ENCODE results near the gene PRSS21. TPM values are rescaled to one million over a fixed set of nuclear protein-coding genes. Genes with fewer than 3 reads are reported as not detected.

PRSS21 gene
- total RNA-seq, 2 donors from 2014 or later, result 0.53 to 21.5 TPM

DNA sequence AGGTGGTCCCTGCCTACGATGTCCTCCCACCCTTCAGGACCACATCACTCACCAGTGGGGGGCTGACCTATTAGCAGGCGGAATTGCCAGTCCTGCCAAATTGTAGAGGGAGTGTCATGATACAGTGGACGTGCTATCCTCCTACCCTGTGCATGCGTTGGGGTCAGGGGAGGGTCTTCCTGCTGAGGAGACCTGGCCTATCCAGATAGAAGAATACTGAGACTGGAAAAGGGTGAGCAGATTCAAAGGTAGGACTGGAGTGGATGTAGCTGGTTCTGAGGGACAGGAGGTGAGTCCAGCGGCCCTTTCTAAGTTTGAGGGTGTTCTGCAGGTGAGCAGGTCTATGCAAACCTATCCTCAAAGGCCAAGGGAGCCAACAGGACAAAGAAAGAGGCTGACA is 10.8 kb upstream of the PRSS21 start:
- H3K27ac Mint-ChIP-seq, result no peak overlapping the region
- H3K4me3 Mint-ChIP-seq, result no peak overlapping the region
- H3K4me1 Mint-ChIP-seq (ENCODE audit: low read depth in 2 of 2), result no peaks in the 10 kb centered on the region
- H3K27me3 Mint-ChIP-seq, result peaks cover 8 to 16% of the 10 kb centered on the region in 2 donors
- no peak for ATAC-seq
- no peak for DNase-seq (ENCODE audit: low spot score)
- no peaks in the 10 kb centered on the region for H3K9me3 Mint-ChIP-seq
- H3K36me3 Mint-ChIP-seq, result no peaks in the 10 kb centered on the region

DNA sequence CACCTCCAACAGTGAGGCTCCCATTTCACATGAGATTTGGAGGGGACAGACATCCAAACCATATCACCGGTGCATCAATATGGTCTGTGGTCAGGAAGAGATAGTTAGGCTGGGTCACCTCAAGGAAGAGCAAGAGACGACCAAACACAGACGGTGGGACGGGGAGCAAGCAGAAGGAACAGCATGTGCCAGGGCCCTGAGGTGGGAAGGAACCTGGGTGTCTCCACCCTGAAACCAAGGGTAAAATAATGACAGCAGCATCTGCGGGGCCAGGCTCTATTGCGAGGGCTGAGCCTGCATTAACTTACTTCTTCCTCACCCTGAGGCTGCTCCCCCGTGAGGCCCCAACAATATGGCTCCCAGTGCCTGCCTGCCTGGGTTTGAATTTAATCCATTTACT is 8.9 kb upstream of the PRSS21 start:
- Mint-ChIP-seq H3K4me3 (no peak overlapping the region), H3K4me1 (ENCODE audit: low read depth in 2 of 2) (peaks cover 0 to 3% of the 10 kb centered on the region in 2 donors), H3K9me3 (no peaks in the 10 kb centered on the region), H3K27ac (no peak overlapping the region), H3K36me3 (no peaks in the 10 kb centered on the region), H3K27me3 (peaks cover 8 to 12% of the 10 kb centered on the region in 2 donors)
- ATAC-seq, result no peak
- no peak for DNase-seq (ENCODE audit: low spot score)

DNA sequence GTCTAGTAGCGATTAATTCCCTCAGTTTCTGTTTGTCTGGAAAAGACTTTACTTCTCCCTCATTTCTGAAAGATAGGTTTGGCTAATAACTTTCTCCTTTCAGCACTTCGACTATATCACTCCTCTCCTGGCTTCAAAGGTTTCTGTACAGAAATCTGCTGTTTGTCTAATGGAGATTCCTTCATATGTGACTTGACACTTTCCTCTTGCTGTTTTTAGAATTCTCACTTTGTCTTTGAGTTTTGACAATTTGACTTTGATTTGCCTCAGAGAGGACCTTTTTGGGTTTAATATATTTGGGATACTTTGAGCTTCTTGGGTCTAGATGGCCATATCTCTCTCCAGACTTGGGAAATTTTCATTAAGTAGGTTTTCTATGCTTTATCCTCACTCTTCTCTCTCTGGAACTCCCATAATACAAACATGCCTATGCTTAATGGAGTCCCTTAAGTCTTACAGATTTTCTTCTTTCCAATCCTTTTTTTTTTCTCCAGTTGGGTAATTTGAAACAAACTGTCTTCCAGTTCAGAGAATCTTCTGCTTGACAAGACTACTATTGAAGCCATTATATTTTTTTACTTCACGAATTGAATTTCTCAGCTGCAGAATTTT is 7.8 kb upstream of the PRSS21 start:
- no peak for DNase-seq (ENCODE audit: low spot score)
- Mint-ChIP-seq H3K36me3 (no peaks in the 10 kb centered on the region), H3K4me1 (ENCODE audit: low read depth in 2 of 2) (peaks cover 0 to 3% of the 10 kb centered on the region in 2 donors), H3K27me3 (peaks cover 8 to 10% of the 10 kb centered on the region in 2 donors), H3K9me3 (no peaks in the 10 kb centered on the region), H3K4me3 (no peak overlapping the region), H3K27ac (no peak overlapping the region)
- ATAC-seq, result no peak

DNA sequence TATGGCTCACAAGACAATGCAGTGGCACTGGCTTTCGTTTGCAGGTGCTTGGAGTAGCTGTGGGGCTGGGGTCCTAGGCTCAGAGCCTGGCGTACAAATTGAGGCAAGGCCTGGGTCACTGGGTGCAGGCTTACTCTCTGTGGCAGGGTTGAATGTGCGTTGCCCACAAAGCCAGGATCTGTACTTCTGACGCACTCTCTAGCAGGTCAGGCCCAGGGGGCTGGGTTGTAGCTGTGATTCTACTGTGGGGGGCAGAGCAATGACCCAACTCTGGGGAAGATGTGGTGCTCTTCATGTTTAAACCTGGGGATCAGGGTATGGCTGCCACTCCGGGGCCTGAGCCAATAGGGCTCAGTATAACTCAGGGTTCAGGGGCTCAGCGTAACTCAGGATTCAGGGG is 6.4 kb upstream of the PRSS21 start:
- Mint-ChIP-seq H3K9me3 (no peaks in the 10 kb centered on the region), H3K27me3 (peaks cover 8 to 10% of the 10 kb centered on the region in 2 donors), H3K36me3 (no peaks in the 10 kb centered on the region), H3K4me1 (ENCODE audit: low read depth in 2 of 2) (peaks cover 0 to 3% of the 10 kb centered on the region in 2 donors), H3K27ac (no peak overlapping the region), H3K4me3 (no peak overlapping the region)
- ATAC-seq (no peak), DNase-seq (ENCODE audit: low spot score) (no peak)

DNA sequence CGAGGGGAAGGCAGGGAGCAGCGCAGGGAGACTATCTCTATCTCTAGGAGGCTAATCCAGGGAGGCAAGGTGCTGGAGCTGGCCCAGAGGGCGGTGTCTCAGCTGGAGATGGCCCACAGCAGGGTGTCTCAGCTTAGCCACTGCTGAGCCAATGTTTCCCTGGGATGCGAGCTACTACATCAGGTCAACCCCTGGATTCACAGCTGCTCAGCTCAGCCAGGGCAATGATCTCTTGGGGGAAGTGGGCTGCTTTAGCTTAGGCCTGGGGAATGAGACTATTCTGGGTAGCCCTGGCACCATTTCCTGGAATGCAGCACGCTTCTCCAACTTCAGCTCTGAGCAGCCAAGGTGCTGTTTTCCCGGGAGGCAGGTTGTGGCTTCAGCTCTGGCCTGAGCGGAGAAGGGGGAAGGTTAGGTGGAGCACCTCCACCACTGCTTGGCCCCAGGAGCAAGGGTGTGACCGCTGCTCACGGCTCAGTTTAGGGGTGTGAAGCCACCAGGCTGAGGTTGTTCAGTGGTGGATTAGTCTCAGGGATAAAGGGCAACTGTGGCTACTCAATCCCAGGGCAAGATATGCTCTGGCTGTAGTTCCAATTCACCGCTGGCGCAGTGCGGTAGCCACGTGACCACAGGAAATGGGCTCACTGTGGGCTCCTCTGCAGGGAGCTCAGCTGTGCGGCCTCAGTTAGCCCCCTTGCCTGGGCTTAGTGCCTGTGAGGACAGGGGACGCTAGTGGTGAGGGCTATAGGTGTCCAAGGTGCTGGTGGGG is 5.2 kb upstream of the PRSS21 start:
- Mint-ChIP-seq H3K27ac (no peak overlapping the region), H3K27me3 (peaks cover 4 to 10% of the 10 kb centered on the region in 2 donors), H3K36me3 (no peaks in the 10 kb centered on the region), H3K4me1 (ENCODE audit: low read depth in 2 of 2) (peaks cover 0 to 3% of the 10 kb centered on the region in 2 donors), H3K4me3 (no peak overlapping the region), H3K9me3 (no peaks in the 10 kb centered on the region)
- DNase-seq (ENCODE audit: low spot score) (no peak), ATAC-seq (peak; percentile 36 to 72)

DNA sequence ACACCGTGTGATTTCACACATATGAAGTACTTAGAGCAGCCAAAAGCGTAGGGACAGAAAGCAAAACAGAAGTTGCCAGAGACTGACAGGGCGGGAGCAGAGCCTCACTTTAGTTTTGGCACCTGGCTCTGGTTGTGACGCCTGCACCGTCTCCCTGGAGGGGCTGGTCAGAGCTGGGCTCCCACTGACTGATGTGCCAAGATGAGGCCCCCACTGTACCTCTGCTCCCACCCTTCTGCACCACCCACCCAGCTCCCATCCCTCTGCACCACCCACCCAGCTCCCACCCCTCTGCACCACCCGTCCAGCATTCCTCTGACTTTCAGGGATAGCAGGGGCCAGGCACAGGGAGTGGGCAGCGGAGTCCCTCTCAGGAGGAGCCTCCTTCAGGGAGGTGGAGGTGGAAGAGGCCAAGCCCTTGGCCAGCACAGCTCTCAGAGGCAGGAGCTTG is 3.2 kb upstream of the PRSS21 start:
- Mint-ChIP-seq H3K27me3 (peaks cover 2 to 8% of the 10 kb centered on the region in 2 donors), H3K36me3 (no peaks in the 10 kb centered on the region), H3K9me3 (no peaks in the 10 kb centered on the region), H3K4me1 (ENCODE audit: low read depth in 2 of 2) (peaks cover 0 to 6% of the 10 kb centered on the region in 2 donors), H3K27ac (no peak overlapping the region), H3K4me3 (no peak overlapping the region)
- peak in 1 of 2 donors; percentile 45 for ATAC-seq
- no peak for DNase-seq (ENCODE audit: low spot score)

DNA sequence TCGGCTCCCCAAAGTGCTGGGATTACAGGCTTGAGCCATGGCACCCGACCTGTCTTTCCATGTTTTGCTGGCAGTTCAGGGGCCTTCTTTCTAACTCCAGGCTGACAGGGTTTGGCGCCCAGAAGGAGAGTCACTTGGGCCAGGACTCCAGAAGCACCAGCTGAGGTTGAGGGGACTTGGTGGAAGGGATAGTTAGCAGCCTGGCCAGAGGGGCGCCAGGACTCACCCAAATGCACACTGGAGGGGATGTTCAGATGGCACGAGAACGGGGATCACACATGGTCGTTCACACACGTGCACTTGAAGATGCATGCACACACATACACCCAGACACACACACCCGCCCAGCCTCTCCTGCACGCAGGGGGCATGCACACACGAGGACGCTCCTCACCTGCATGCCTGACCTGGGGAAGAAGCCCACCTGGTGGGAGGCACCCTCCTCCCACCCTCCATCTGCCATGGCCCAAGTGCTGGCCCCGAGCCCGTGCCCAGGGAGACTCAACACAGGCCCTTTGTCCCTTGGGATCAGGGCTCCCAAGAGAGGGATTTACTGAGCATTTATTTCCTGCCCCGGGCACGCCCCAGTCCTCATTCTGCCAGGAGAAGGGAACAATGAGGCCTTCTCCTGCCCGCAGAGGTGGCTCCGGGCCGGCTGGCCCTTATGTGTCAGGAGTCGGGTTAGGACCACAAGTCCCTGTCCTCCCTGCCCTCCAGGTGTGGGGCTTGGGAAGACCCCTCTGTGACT is 2.3 kb upstream of the PRSS21 start:
- no peaks in the 10 kb centered on the region for H3K9me3 Mint-ChIP-seq
- H3K36me3 Mint-ChIP-seq, result no peaks in the 10 kb centered on the region
- no peaks in the 10 kb centered on the region for H3K27me3 Mint-ChIP-seq
- no peak for ATAC-seq
- peaks cover 0 to 6% of the 10 kb centered on the region in 2 donors for H3K4me1 Mint-ChIP-seq (ENCODE audit: low read depth in 2 of 2)
- DNase-seq (ENCODE audit: low spot score), result no peak
- H3K4me3 Mint-ChIP-seq, result no peak overlapping the region
- no peak overlapping the region for H3K27ac Mint-ChIP-seq

DNA sequence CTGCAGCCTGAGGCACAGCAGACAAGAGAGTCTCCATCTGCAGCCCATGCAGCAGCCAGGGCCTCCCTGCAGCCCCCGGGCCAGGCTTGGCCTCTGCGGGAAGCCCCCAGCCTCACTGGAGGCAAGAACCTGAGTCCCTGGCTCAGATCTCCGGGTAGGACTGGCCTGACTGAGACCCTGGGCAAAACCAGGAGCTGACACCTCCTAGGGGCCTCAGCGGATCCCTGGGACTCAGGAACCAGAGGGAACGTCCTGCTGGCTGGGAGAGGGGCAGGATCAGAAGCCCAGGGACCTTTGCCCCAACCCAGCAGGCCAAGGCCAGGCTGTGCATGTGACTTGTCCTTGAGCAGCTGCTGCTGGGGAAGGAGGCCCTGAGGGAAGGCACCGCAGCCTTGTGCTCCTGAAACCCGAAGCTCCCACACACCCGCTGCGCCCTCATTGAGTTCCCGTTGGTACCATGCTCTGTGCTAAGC is 1.7 kb upstream of the PRSS21 start:
- ATAC-seq, result no peak
- Mint-ChIP-seq H3K36me3 (no peaks in the 10 kb centered on the region), H3K4me3 (no peak overlapping the region), H3K27ac (no peak overlapping the region), H3K27me3 (no peaks in the 10 kb centered on the region), H3K4me1 (ENCODE audit: low read depth in 2 of 2) (peaks cover 0 to 6% of the 10 kb centered on the region in 2 donors), H3K9me3 (no peaks in the 10 kb centered on the region)
- no peak for DNase-seq (ENCODE audit: low spot score)

DNA sequence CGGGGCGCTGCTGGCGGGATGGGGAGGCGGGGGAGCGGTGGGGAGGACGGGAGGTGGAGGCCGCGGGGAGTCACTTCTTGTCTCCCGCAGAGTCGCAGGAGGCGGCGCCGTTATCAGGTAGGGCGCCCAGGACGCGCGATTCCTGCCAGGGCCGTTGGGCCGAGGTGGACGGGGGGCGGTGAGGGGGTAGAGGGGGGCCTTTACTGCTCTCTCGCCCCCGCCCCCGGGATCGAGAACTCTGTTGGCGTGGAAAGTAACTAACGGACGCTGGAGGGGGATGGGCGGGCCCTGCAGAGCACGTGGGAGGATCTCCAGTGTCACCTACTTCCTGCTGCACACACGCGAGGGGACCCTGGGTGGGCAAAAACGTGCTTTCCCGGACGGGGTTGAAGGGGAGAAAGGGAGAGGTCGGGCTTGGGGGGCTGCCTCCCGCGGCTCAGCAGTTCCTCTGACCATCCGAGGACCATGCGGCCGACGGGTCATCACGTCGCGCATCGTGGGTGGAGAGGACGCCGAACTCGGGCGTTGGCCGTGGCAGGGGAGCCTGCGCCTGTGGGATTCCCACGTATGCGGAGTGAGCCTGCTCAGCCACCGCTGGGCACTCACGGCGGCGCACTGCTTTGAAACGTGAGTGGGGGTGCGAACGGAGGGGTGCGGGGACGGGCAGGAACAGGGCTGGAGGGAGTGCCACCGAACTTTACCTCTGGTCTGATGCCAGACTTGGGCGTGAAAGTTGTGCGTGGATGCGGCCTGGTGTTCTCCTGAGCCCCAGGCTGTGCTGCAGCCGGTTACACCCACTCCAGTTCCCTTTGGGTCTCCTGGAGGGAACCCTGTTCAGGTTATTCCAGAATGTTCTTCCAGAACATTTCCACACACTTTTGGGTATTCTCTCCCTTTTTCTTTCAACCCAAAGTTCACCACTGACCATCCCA is 569 bp downstream of the PRSS21 start:
- Mint-ChIP-seq H3K9me3 (no peaks in the 10 kb centered on the region), H3K36me3 (no peaks in the 10 kb centered on the region), H3K4me1 (ENCODE audit: low read depth in 2 of 2) (peaks cover 0 to 2% of the 10 kb centered on the region in 2 donors), H3K27me3 (no peaks in the 10 kb centered on the region), H3K4me3 (no peak overlapping the region), H3K27ac (no peak overlapping the region)
- DNase-seq (ENCODE audit: low spot score), result no peak
- no peak for ATAC-seq

DNA sequence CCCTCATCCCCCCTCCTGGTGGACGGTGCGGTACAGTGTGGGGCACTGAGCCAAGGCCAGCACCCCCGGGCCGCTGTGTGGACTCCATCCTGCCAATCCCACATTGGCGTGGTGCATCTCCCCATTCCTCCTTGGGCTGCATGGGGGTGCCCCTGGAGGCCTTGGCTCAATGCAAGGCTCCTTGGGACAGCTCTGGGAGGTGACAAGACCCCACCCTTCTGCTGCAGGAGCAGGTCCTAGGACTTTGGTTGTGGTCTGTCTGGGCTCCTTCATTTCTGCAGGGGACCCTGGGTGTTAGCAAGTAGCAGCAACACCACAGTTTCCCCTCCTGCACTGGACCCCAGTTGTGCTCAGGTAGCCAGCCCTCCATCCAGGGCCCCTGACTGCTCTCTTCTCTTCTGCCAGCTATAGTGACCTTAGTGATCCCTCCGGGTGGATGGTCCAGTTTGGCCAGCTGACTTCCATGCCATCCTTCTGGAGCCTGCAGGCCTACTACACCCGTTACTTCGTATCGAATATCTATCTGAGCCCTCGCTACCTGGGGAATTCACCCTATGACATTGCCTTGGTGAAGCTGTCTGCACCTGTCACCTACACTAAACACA is 1.3 kb downstream of the PRSS21 start:
- DNase-seq (ENCODE audit: low spot score) (no peak), ATAC-seq (no peak)
- no peaks in the 10 kb centered on the region for H3K36me3 Mint-ChIP-seq
- no peaks in the 10 kb centered on the region for H3K27me3 Mint-ChIP-seq
- H3K4me1 Mint-ChIP-seq (ENCODE audit: low read depth in 2 of 2), result peaks cover 0 to 2% of the 10 kb centered on the region in 2 donors
- no peak overlapping the region for H3K4me3 Mint-ChIP-seq
- H3K9me3 Mint-ChIP-seq, result no peaks in the 10 kb centered on the region
- H3K27ac Mint-ChIP-seq, result no peak overlapping the region

DNA sequence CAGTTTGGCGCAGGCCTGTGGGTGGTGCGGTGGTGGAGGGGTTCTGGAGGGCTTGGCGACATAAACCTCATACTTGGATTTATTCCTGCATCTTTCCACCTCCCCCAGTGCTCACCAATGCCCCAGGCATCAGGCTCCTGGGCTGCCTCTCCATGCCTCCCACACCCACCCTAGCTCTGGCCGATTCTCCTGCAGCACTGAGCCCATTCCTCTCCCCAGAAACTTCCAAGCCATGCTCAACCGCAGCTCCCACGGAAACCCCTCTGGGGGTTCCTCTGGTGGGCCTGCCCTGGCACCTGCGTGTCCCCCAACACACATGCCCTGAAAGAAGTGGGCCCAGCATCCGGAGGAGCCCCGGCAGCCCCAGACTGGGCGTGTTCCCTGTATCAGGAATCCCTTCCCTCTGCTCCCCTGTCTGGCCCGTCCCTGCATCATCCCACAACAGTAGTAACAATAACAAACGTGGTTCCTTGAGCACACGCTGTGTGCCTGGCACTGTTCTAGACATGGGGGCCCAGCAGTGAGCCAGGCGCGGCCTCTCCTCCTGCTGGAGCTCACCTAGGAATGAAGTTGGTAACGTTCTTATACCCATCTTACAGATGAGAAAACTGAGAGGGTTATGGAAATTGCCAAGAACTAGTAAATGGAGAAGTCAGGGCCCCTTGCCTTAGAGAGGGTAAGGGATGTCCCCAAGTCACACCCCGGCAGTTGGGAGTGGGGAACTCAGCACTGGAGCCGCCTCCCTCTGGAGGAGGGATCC is 2.3 kb downstream of the PRSS21 start:
- Mint-ChIP-seq H3K27ac (no peak overlapping the region), H3K27me3 (no peaks in the 10 kb centered on the region), H3K36me3 (no peaks in the 10 kb centered on the region), H3K4me1 (ENCODE audit: low read depth in 2 of 2) (peaks cover 0 to 2% of the 10 kb centered on the region in 2 donors), H3K9me3 (no peaks in the 10 kb centered on the region), H3K4me3 (no peak overlapping the region)
- DNase-seq (ENCODE audit: low spot score) (no peak), ATAC-seq (no peak)
